Keratinocyte (primary cell): ENCODE measurements around the gene DNMBP. TPM values are rescaled to one million over a fixed set of nuclear protein-coding genes. Genes with fewer than 3 reads are reported as not detected.
"Not testable (repeated sequence)": the region's sequence is repeated elsewhere in the genome, so short reads cannot be mapped to it uniquely, and the experiment has no call there.

Experiments
- DNase-seq: peaks from one replicate; pipeline ENCODE4 v3.0.0-alpha.2; 2011; ENCODE audit warnings: low read depth, missing footprints, low spot score
- FAIRE-seq: peaks from 2 replicates; lab custom pipeline; 2011; peaks lifted over from hg19 to GRCh38; lab: Jason Lieb, UNC
- H2AFZ ChIP-seq: 2 replicates; pipeline ENCODE4 v1.6.0; 2012; ENCODE audit warnings: low read length, control low read depth, inconsistent platforms; ENCODE audit not compliant: control insufficient read depth
- H3K27ac ChIP-seq: 2 replicates; pipeline ENCODE4 v1.5.1; 2011; ENCODE audit warnings: low read length; ENCODE audit not compliant: control insufficient read depth, insufficient read depth
- H3K27me3 ChIP-seq: 3 replicates; pipeline ENCODE4 v1.6.0; 2011; ENCODE audit warnings: low read length; ENCODE audit not compliant: control insufficient read depth, insufficient read depth; ENCODE audit errors: extremely low read depth
- H3K36me3 ChIP-seq, 2 experiments: 2 replicates in 1 of 2; 3 replicates in 1 of 2; pipeline ENCODE4 v1.5.1; 2011; ENCODE audit warnings: low read length in 2 of 2, mild to moderate bottlenecking in 1 of 2; ENCODE audit not compliant: control insufficient read depth in 2 of 2, insufficient read depth in 2 of 2; ENCODE audit errors: extremely low read depth in 1 of 2
- H3K4me1 ChIP-seq: 3 replicates; pipeline ENCODE4 v1.5.1; 2011; ENCODE audit warnings: low read length; ENCODE audit not compliant: control insufficient read depth, insufficient read depth; ENCODE audit errors: extremely low read depth
- H3K4me2 ChIP-seq: 3 replicates; pipeline ENCODE4 v1.6.0; 2011; ENCODE audit warnings: low read depth, low read length; ENCODE audit not compliant: control insufficient read depth, insufficient read depth; ENCODE audit errors: extremely low read depth
- H3K4me3 ChIP-seq, 3 experiments: fragments of 200-600 bp in 1 of 3; sonication (generic) in 1 of 3; 2 replicates in 2 of 3; 3 replicates in 1 of 3; pipeline ENCODE4 v1.5.1; 2011 to 2016; ENCODE audit warnings: low read length in 3 of 3, mild to moderate bottlenecking in 3 of 3, control low read depth in 2 of 3, inconsistent platforms in 1 of 3, low read depth in 1 of 3, mixed read lengths in 1 of 3, mixed run types in 1 of 3, moderate library complexity in 1 of 3; ENCODE audit not compliant: control insufficient read depth in 2 of 3, insufficient read depth in 2 of 3; ENCODE audit errors: extremely low read depth in 1 of 3
- H3K79me2 ChIP-seq: 2 replicates; pipeline ENCODE4 v1.6.0; 2012; ENCODE audit warnings: low read length; ENCODE audit not compliant: control insufficient read depth, insufficient read depth
- H3K9ac ChIP-seq: 3 replicates; pipeline ENCODE4 v1.6.0; 2011; ENCODE audit warnings: low read length; ENCODE audit not compliant: control insufficient read depth, insufficient read depth; ENCODE audit errors: extremely low read depth
- H3K9me1 ChIP-seq: 3 replicates; pipeline ENCODE4 v1.6.0; 2011; ENCODE audit warnings: low read length; ENCODE audit not compliant: control insufficient read depth, insufficient read depth; ENCODE audit errors: extremely low read depth
- H3K9me3 ChIP-seq: 2 replicates; pipeline ENCODE4 v1.5.1; 2012; ENCODE audit warnings: low read depth, low read length; ENCODE audit not compliant: control insufficient read depth
- H4K20me1 ChIP-seq: 3 replicates; pipeline ENCODE4 v1.6.0; 2011; ENCODE audit warnings: low read length; ENCODE audit not compliant: control insufficient read depth, insufficient read depth; ENCODE audit errors: extremely low read depth
- EZH2 ChIP-seq: IDR thresholded peaks from one replicate; pipeline ENCODE4 v1.6.1; 2012; ENCODE audit warnings: inconsistent platforms, mild to moderate bottlenecking, low read length, moderate library complexity
- dilution Hi-C: fragments of 300-500 bp; cut with MboI; formaldehyde crosslinking; loops from one replicate; pipeline ENCODE4 v1.7.0; 2020; ENCODE audit warnings: low sequenced_read_pairs; ENCODE audit not compliant: extremely low pct_ligation_motif_present
- polyA plus RNA-seq, 5 experiments: library from polyadenylated mRNA; depleted of rRNA in 3 of 5; stranded (reverse) in 3 of 5; stranded (forward) in 1 of 5; unstranded in 1 of 5; fragments of >200 nt; gene quantifications; 1 replicate in 1 of 5; 2 replicates in 3 of 5; 3 replicates in 1 of 5; pipeline versions ENCODE4 v1.2.1 to v1.2.3, GENCODE V29; 2011 to 2012; ENCODE audit warnings: missing spikeins in 2 of 5, low read depth in 1 of 5, low replicate concordance in 1 of 5
- TF ChIP-seq, protein P1 (sequence below), 3 experiments: IDR thresholded peaks in 1 of 3; conservative IDR thresholded peaks in 1 of 3; optimal IDR thresholded peaks in 1 of 3; 2 replicates in 2 of 3; 3 replicates in 1 of 3; pipeline versions ENCODE3 to v1.5.1; 2011; ENCODE audit warnings: low read length in 3 of 3, mild to moderate bottlenecking in 3 of 3, moderate library complexity in 2 of 3, control low read depth in 1 of 3, inconsistent platforms in 1 of 3; ENCODE audit not compliant: insufficient read depth in 2 of 3; ENCODE audit errors: extremely low read depth in 1 of 3

DNMBP gene
- polyA plus RNA-seq, 1 donor (not counting 4 experiments of a cell fraction or from before 2014, with no cell fraction given), result 15.8 TPM

DNA sequence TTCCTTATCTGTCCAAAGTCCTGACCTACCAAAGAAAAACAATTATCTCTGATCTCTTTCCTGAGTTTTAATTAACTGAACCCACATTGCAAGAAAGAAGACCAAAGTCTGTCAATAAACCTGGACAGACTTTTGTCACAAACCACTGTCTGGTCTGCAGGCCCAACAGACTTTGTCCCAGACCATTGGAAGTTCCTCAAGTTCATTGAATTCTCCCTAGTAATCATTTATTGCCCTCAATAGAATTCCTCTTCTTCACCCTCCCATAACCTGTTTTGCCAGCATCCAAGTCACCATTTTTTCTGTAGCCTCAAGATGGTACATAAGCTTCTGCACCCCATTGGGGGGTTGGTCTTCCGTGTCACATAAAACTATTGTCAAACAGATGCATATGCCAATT lies 3.9 kb upstream of the DNMBP start:
- Histone ChIP-seq H3K9me1 (no peaks in the 10 kb centered on the region), H3K9me3 (no peaks in the 10 kb centered on the region), H4K20me1 (no peaks in the 10 kb centered on the region), H3K27me3 (no peaks in the 10 kb centered on the region), H3K79me2 (peaks cover 9% of the 10 kb centered on the region), H3K4me3 (no peak overlapping the region), H3K9ac (no peak overlapping the region), H3K27ac (no peak overlapping the region), H2AFZ (no peak overlapping the region), H3K36me3 (no peaks in the 10 kb centered on the region), H3K4me1 (peaks cover 7% of the 10 kb centered on the region), H3K4me2 (no peak overlapping the region)
- TF ChIP-seq, protein P1, sequence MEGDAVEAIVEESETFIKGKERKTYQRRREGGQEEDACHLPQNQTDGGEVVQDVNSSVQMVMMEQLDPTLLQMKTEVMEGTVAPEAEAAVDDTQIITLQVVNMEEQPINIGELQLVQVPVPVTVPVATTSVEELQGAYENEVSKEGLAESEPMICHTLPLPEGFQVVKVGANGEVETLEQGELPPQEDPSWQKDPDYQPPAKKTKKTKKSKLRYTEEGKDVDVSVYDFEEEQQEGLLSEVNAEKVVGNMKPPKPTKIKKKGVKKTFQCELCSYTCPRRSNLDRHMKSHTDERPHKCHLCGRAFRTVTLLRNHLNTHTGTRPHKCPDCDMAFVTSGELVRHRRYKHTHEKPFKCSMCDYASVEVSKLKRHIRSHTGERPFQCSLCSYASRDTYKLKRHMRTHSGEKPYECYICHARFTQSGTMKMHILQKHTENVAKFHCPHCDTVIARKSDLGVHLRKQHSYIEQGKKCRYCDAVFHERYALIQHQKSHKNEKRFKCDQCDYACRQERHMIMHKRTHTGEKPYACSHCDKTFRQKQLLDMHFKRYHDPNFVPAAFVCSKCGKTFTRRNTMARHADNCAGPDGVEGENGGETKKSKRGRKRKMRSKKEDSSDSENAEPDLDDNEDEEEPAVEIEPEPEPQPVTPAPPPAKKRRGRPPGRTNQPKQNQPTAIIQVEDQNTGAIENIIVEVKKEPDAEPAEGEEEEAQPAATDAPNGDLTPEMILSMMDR (optimal IDR thresholded peaks at IDR 0.05 in 1 of 3, IDR thresholded peaks at IDR 0.05 in 1 of 3, conservative IDR thresholded peaks at IDR 0.05 in 1 of 3; ENCODE audit: extremely low read depth in 1 of 3, insufficient read depth in 2 of 3, low read length in 3 of 3), result no peak
- TF ChIP-seq EZH2, result no peak
- FAIRE-seq (no peak), DNase-seq (no peak)
- dilution Hi-C loops, result no loop called here

DNA sequence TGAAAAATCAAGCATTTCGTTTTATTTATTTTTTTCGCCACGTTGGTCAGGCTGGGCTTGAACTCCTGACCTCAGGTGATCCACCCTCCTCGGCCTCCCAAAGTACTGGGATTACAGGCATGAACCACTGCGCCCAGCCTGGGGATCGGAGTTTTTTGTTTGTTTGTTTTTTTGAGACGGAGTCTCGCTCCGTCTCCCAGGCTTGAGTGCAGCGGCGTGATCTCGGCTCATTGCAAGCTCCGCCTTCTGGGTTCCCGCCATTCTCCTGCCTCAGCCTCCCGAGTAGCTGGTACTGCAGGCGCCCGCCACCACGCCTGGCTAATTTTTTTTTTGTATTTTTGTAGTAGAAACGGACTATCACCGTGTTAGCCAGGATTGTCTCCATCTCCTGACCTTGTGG lies 2.2 kb upstream of the DNMBP start:
- FAIRE-seq, dilution Hi-C loops, DNase-seq, H3K9ac ChIP-seq, H3K4me2 ChIP-seq, H2AFZ ChIP-seq, H3K4me3 ChIP-seq, H3K9me3 ChIP-seq, H3K36me3 ChIP-seq, H3K27me3 ChIP-seq, H3K27ac ChIP-seq, H4K20me1 ChIP-seq, H3K9me1 ChIP-seq: not testable (repeated sequence)
- H3K4me1 ChIP-seq, result peaks cover 16% of the 10 kb centered on the region
- H3K79me2 ChIP-seq, result peaks cover 26% of the 10 kb centered on the region

DNA sequence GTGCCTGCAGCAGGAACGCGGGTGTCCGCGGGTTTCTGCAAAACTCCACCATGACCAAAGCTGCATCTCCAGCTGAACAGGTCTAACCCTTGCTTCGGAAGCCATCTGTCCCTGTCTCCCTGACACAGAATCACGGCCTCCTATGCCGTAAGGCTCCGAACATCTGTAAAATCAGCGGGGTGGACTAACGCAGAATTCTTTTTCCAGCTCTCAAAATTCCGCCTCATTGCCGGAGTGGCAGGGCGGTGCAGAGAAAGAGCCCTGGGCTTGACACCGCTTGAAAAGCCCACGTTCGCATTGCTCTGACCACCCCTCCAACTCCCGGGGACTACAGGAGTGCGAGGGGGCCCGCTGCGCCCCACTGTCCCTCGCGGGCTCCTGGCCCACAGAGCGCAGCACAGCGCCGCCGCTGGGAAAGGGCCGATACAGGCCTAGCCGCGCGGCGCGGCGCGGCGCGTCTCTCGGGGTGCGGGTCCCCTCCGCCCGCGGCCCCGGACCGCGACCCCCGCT lies 409 bp downstream of the DNMBP start:
- Histone ChIP-seq H3K4me3 (peak overlapping the region; percentile 51 to 86 (median 77)), H3K79me2 (peaks cover 41% of the 10 kb centered on the region), H3K36me3 (no peaks in the 10 kb centered on the region), H3K4me1 (peaks cover 35% of the 10 kb centered on the region), H3K27me3 (no peaks in the 10 kb centered on the region), H4K20me1 (no peaks in the 10 kb centered on the region), H3K9ac (peak overlapping the region; percentile 87), H3K9me3 (no peaks in the 10 kb centered on the region), H2AFZ (no peak overlapping the region), H3K9me1 (no peaks in the 10 kb centered on the region), H3K4me2 (peak overlapping the region; percentile 90), H3K27ac (peak overlapping the region; percentile 66)
- DNase-seq, result no peak
- TF ChIP-seq, protein P1 (optimal IDR thresholded peaks at IDR 0.05 in 1 of 3, IDR thresholded peaks at IDR 0.05 in 1 of 3, conservative IDR thresholded peaks at IDR 0.05 in 1 of 3; ENCODE audit: extremely low read depth in 1 of 3, insufficient read depth in 2 of 3, low read length in 3 of 3), result peak; percentile 20 to 73 (median 65)
- no peak for TF ChIP-seq EZH2
- dilution Hi-C loops, result no loop called here
- no peak for FAIRE-seq
